PFSK-1 (cell line): Measurements from ENCODE around the gene HSPA8. TPM values are rescaled to one million over a fixed set of nuclear protein-coding genes. Genes with fewer than 3 reads are reported as not detected.

ENCODE experiments used
- FOXP2 ChIP-seq: optimal IDR thresholded peaks from 2 replicates; pipeline ENCODE3; 2011; ENCODE audit warnings: borderline replicate concordance, control low read depth, inconsistent platforms; ENCODE audit not compliant: insufficient read depth; ENCODE audit errors: extremely low read length, extremely low read depth
- POLR2AphosphoS5 ChIP-seq: IDR thresholded peaks from 2 replicates; pipeline ENCODE4 v1.6.1; 2012; ENCODE audit warnings: low read depth, mild to moderate bottlenecking, control low read depth, low read length, moderate library complexity
- SIN3A ChIP-seq: IDR thresholded peaks from 2 replicates; pipeline ENCODE4 v1.6.1; 2012; ENCODE audit warnings: mild to moderate bottlenecking, low read length, moderate library complexity, borderline replicate concordance; ENCODE audit not compliant: insufficient read depth
- TAF1 ChIP-seq: IDR thresholded peaks from 2 replicates; pipeline ENCODE4 v1.6.1; 2012; ENCODE audit warnings: low read length, control low read depth, borderline replicate concordance; ENCODE audit not compliant: insufficient read depth
- polyA plus RNA-seq: library from polyadenylated mRNA; unstranded; fragments of >200 nt; gene quantifications from one replicate; pipeline ENCODE4 v1.2.1, GENCODE V29; 2012; ENCODE audit warnings: low read depth, missing spikeins; ENCODE audit not compliant: insufficient read length
- TF ChIP-seq, protein P1 (sequence below), 2 experiments: IDR thresholded peaks; 2 replicates each; pipeline versions ENCODE4 v1.6.1 to v1.8.0; 2011 to 2012; ENCODE audit warnings: low read depth in 2 of 2, low read length in 2 of 2, control low read depth in 1 of 2, inconsistent platforms in 1 of 2, mild to moderate bottlenecking in 1 of 2, moderate library complexity in 1 of 2; ENCODE audit not compliant: insufficient read depth in 1 of 2

The HSPA8 gene
- 536 TPM for polyA plus RNA-seq

DNA sequence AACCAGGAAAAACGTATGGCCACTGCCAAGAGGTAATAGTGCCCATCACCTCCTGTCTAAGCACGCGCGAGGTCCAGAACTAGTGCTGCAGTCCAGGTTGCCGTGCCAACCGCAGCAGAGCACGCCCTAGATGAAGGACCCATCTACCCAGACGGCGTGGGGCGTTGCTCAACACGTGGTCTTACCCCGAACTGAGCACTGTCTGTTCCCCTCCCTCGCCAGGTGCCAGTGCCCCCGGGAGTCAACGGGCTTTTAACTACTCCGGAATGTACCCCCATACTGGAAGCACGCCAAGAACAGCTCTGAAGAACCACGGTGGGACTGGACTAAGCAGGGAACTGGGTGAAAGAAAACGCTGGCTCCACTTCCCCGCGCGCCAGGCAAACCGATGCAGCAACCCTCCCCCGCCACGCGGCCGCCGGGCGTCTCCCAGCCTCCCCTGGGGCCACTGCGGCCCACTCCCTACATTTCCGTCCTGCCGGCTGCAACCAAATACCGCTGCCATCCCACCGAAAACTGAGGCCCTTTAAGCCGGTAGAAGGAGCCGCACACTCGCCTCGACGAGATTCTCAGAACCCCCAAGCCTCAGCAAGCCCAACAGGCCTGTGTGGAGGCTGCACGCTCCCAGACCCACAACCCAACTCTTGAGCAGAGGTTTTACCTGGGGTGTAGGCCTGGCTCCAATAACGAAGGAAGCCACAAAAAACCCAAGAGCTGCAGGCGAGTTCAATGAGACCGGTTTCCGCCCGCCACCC is at the start of gene HSPA8:
Gene HSPA8 (minus strand): TSS at position 734 of the 755 bp plus-strand sequence. CDS start 812 bp downstream, outside the sequence.
- TF ChIP-seq, protein P1, sequence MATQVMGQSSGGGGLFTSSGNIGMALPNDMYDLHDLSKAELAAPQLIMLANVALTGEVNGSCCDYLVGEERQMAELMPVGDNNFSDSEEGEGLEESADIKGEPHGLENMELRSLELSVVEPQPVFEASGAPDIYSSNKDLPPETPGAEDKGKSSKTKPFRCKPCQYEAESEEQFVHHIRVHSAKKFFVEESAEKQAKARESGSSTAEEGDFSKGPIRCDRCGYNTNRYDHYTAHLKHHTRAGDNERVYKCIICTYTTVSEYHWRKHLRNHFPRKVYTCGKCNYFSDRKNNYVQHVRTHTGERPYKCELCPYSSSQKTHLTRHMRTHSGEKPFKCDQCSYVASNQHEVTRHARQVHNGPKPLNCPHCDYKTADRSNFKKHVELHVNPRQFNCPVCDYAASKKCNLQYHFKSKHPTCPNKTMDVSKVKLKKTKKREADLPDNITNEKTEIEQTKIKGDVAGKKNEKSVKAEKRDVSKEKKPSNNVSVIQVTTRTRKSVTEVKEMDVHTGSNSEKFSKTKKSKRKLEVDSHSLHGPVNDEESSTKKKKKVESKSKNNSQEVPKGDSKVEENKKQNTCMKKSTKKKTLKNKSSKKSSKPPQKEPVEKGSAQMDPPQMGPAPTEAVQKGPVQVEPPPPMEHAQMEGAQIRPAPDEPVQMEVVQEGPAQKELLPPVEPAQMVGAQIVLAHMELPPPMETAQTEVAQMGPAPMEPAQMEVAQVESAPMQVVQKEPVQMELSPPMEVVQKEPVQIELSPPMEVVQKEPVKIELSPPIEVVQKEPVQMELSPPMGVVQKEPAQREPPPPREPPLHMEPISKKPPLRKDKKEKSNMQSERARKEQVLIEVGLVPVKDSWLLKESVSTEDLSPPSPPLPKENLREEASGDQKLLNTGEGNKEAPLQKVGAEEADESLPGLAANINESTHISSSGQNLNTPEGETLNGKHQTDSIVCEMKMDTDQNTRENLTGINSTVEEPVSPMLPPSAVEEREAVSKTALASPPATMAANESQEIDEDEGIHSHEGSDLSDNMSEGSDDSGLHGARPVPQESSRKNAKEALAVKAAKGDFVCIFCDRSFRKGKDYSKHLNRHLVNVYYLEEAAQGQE (IDR thresholded peaks at IDR 0.05; ENCODE audit: insufficient read depth in 1 of 2, low read depth in 2 of 2, low read length in 2 of 2), result no peak; a peak in 1 of 4 replicates
- TF ChIP-seq POLR2AphosphoS5 (peak; percentile 98), TAF1 (peak; percentile 96), SIN3A (peak; percentile 86; the same call in 1 of the 2 replicates)

DNA sequence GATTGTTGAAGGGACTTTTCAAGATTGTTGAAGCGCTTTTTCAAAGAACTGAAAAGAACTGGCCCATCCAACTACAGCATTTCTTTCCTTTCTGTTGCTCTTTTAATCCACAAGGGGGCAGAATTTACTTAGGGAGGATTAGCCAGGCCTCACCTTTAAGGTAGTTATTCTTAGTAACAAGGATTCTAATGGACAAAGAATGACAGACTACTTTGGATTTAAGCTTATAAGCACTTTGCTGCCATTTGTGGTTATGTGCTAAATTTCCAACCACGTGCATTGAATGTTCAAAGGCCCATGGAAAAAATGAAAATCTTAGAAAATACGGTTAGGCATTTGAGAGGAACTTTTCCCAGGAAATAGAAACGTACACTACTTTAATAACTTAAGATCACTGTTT is 49.5 kb upstream of the HSPA8 start:
- TF ChIP-seq, protein P1 (IDR thresholded peaks at IDR 0.05; ENCODE audit: insufficient read depth in 1 of 2, low read depth in 2 of 2, low read length in 2 of 2), result no peak
- no peak for TF ChIP-seq TAF1

DNA sequence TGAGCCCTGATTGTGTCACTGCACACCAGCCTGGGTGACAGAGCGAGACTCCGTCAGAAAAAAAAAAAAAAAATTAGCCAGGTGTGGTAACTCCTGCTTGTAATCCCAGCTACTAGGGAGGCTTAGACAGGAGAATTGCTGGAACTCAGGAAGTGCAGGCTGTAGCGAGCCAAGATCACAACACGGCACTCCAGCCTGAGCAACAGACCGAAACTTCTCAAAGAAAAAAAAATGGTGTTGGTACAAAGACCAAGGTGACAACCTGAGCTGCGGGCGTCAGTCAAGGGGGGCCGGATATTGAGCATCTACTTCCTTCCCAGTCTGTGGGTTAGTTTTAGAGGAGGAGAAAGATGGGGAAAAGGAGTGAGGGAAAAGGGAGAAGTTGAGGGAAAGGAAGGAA is 48.5 kb upstream of the HSPA8 start:
- TF ChIP-seq SIN3A, result no peak
- no peak for TF ChIP-seq POLR2AphosphoS5
- no peak for TF ChIP-seq FOXP2
- no peak for TF ChIP-seq TAF1
- TF ChIP-seq, protein P1 (IDR thresholded peaks at IDR 0.05; ENCODE audit: insufficient read depth in 1 of 2, low read depth in 2 of 2, low read length in 2 of 2), result no peak

DNA sequence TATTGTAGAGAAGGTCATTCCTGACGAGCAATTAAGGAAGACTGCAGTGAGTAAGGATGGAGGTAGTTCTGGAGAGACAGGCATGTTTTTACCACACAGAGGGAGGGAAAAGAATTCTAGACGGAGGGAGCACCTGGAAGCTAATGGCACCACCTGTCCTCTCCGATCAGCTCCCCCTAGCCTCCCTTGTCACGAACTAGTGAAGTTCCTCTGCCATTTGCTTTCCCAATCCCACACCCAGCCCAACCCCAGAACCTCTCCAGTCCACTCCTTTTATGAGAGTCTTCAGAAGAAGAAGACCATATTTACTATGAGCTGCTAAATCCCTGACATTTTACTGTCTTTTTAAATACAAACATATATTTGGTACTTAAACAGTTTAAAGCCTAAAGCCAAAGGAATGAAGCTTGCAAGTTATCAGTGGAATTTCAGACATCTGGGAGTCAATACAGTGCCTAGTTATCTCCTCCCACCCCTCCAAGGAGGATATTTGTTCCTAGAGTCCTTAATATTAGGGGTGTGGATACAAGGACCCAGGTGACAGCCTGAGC is 46.1 kb upstream of the HSPA8 start:
- TF ChIP-seq FOXP2, result no peak
- TF ChIP-seq TAF1, result no peak
- TF ChIP-seq, protein P1 (IDR thresholded peaks at IDR 0.05; ENCODE audit: insufficient read depth in 1 of 2, low read depth in 2 of 2, low read length in 2 of 2), result no peak
- no peak for TF ChIP-seq SIN3A
- no peak for TF ChIP-seq POLR2AphosphoS5

DNA sequence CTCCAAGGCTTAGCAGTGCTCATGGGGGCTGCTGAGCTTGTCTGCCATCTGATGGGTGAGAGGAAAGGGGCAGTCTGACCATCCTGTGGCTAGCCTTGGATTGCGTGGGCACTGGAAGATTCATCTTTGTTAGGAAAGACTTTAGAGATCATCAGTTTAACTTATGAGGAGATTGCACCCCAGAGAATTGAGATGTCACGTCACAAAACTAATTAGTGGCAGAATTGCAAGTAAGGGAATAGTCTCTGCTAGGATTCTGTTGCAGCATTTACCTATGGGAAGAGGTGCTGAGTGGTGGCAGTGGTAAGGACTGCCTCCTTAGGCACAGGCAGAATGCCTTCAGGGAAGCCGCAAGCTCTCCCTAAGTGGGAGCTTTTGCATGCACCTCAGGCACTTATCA is 42.8 kb upstream of the HSPA8 start:
- no peak for TF ChIP-seq TAF1
- TF ChIP-seq POLR2AphosphoS5, result no peak
- TF ChIP-seq, protein P1 (IDR thresholded peaks at IDR 0.05; ENCODE audit: insufficient read depth in 1 of 2, low read depth in 2 of 2, low read length in 2 of 2), result no peak
- no peak for TF ChIP-seq FOXP2
- no peak for TF ChIP-seq SIN3A
